Measurements from ENCODE around the gene SLC26A6.

The SLC26A6 gene

DNA sequence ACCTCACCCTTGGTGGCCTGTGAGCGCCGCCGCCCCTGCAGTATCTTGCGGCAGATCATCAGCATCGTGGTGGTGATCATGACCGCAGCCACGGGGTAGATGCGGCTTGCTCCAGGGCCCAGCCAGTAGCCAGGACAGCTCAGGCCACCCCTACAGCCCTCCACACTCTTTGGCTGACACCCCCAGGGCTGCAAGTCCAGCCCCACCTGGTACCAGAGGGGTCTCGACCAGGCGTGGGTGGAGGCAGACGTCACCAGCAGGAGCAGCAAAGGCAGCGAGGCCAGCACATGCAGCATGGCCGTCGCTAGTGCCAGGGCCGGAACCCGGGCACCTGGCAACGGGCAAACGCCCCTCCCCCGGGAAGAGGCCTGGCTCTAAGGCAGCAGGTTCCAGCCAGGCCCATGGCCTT is 13.8 kb downstream of the SLC26A6 start, which contains the start of gene TMEM89:
Gene TMEM89, minus strand, starts transcription at position 309 of the 409 bp plus-strand sequence. Its CDS starts 13 bp downstream, at position 296.
- Histone ChIP-seq H3K9ac (ENCODE audit: low read length) (no peak within 1 kb of the TSS), H3K9me3 (ENCODE audit: low read length) (peaks cover 9% of the 10 kb centered on the region), H3K27ac (ENCODE audit: low read depth, low read length, poor library complexity, severe bottlenecking) (no peak within 1 kb of the TSS), H3K27me3 (ENCODE audit: insufficient read depth, low read length) (no peaks in the 10 kb centered on the region), H3K79me2 (ENCODE audit: insufficient read depth, low read length) (no peaks in the 10 kb centered on the region), H3K4me2 (ENCODE audit: low read length) (no peak within 1 kb of the TSS), H2AFZ (ENCODE audit: low read length) (no peak within 1 kb of the TSS), H3F3A (ENCODE audit: insufficient read depth, low read length) (no peaks in the 10 kb centered on the region), H3K36me3 (ENCODE audit: insufficient read depth, low read length) (peaks cover 17% of the 10 kb centered on the region; the same call in 1 of the 2 replicates), H3K9me2 (ENCODE audit: low read depth, low read length) (no peaks in the 10 kb centered on the region), H3K4me1 (ENCODE audit: insufficient read depth, low read length, severe bottlenecking) (peaks cover 5% of the 10 kb centered on the region), H3K4me3 (ENCODE audit: low read depth, low read length, poor library complexity, severe bottlenecking) (no peak within 1 kb of the TSS), H4K20me1 (ENCODE audit: insufficient read depth, low read length) (no peaks in the 10 kb centered on the region)
- TF ChIP-seq EZH2 (IDR thresholded peaks at IDR 0.05; ENCODE audit: borderline replicate concordance, low read length), result no peak
- TF ChIP-seq, protein P1, sequence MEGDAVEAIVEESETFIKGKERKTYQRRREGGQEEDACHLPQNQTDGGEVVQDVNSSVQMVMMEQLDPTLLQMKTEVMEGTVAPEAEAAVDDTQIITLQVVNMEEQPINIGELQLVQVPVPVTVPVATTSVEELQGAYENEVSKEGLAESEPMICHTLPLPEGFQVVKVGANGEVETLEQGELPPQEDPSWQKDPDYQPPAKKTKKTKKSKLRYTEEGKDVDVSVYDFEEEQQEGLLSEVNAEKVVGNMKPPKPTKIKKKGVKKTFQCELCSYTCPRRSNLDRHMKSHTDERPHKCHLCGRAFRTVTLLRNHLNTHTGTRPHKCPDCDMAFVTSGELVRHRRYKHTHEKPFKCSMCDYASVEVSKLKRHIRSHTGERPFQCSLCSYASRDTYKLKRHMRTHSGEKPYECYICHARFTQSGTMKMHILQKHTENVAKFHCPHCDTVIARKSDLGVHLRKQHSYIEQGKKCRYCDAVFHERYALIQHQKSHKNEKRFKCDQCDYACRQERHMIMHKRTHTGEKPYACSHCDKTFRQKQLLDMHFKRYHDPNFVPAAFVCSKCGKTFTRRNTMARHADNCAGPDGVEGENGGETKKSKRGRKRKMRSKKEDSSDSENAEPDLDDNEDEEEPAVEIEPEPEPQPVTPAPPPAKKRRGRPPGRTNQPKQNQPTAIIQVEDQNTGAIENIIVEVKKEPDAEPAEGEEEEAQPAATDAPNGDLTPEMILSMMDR (IDR thresholded peaks at IDR 0.05; ENCODE audit: low read length), result no peak

DNA sequence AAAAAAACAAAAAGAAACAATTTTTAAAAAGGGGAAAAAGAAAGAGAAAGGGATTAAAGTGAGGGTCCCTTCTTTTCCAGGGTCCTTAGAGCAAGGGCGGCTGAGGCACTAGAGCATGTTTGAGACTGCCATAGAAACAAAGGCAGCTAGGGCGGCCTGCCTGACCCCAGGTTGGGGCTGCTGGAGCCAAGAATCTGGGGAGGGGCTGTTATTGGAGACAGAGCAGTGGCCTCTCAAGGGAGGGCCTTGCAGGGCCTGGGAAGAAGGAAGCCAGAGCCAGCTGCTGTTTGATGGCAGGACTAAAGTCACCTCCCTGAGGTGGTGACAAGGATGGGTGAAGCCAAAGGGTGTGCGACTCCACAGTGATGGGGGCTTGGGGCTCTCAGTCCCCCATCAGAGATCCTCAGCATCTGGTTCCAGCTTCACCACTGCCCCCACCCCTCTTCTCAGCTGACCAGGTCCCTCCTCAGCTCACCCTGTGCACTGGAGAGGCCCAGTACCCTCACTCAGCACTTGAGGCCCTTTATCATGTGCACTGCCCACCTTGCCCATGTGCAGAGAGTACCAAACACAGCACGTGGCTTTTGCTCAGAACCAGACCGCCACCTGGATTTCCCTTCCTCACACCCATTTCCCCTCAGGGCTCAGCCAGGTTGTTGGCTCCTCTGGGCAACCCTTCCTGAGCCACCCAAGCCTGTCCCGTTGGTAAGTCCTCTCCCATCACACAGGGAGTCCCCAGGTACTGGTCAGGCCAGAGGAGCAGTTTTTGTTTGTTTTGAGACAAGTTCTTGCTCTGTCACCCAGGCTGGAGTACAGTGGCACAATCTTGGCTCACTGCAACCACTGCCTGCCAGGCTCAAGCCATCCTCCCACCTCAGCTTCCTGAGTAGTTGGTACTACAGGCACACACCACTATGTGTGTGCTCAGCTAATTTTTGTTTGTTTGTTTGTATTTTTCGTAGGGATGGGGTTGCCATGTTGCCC is 15.4 kb downstream of the SLC26A6 start:
- H2AFZ ChIP-seq (ENCODE audit: low read length), result no peak overlapping the region
- no peak overlapping the region for H3K4me2 ChIP-seq (ENCODE audit: low read length)
- H3K27me3 ChIP-seq (ENCODE audit: insufficient read depth, low read length), result no peaks in the 10 kb centered on the region
- TF ChIP-seq, protein P1 (IDR thresholded peaks at IDR 0.05; ENCODE audit: low read length), result no peak
- no peak for TF ChIP-seq EZH2 (IDR thresholded peaks at IDR 0.05; ENCODE audit: borderline replicate concordance, low read length)
- H3K27ac ChIP-seq (ENCODE audit: low read depth, low read length, poor library complexity, severe bottlenecking), result no peak overlapping the region
- no peaks in the 10 kb centered on the region for H3K9me2 ChIP-seq (ENCODE audit: low read depth, low read length)
- H3K4me1 ChIP-seq (ENCODE audit: insufficient read depth, low read length, severe bottlenecking), result peaks cover 5% of the 10 kb centered on the region
- no peak overlapping the region for H3K9ac ChIP-seq (ENCODE audit: low read length)
- H3K9me3 ChIP-seq (ENCODE audit: low read length), result peaks cover 9% of the 10 kb centered on the region
- no peaks in the 10 kb centered on the region for H4K20me1 ChIP-seq (ENCODE audit: insufficient read depth, low read length)
- no peaks in the 10 kb centered on the region for H3F3A ChIP-seq (ENCODE audit: insufficient read depth, low read length)
- H3K36me3 ChIP-seq (ENCODE audit: insufficient read depth, low read length), result peaks cover 2% of the 10 kb centered on the region; the same call in 1 of the 2 replicates
- no peak overlapping the region for H3K4me3 ChIP-seq (ENCODE audit: low read depth, low read length, poor library complexity, severe bottlenecking)
- no peaks in the 10 kb centered on the region for H3K79me2 ChIP-seq (ENCODE audit: insufficient read depth, low read length)

DNA sequence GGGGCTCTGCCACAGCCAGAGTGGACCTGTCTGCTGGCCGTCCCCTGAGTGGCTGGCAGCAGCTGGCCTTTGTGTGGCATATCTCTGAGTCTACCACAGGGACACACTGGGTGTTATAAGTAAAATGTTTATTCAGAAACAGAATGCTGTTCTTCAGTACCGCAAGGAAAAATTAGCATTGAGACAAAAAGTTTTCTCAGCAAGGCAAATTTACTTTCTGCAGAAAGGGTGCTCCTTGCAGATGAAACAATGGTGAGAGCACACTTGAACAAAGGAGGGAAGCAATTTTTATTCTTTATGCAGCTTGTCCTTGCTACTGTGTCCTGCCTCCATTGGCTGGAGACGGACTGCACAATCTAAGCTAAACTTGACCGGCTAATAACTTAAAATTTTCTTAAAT is 17.7 kb downstream of the SLC26A6 start:
- Histone ChIP-seq H3K36me3 (ENCODE audit: insufficient read depth, low read length) (no peaks in the 10 kb centered on the region), H3K9me2 (ENCODE audit: low read depth, low read length) (no peaks in the 10 kb centered on the region), H3K4me3 (ENCODE audit: low read depth, low read length, poor library complexity, severe bottlenecking) (no peak overlapping the region), H4K20me1 (ENCODE audit: insufficient read depth, low read length) (no peaks in the 10 kb centered on the region), H3K4me2 (ENCODE audit: low read length) (no peak overlapping the region), H3K27me3 (ENCODE audit: insufficient read depth, low read length) (no peaks in the 10 kb centered on the region), H3F3A (ENCODE audit: insufficient read depth, low read length) (no peaks in the 10 kb centered on the region), H3K27ac (ENCODE audit: low read depth, low read length, poor library complexity, severe bottlenecking) (no peak overlapping the region), H3K79me2 (ENCODE audit: insufficient read depth, low read length) (no peaks in the 10 kb centered on the region), H3K9me3 (ENCODE audit: low read length) (peaks cover 9% of the 10 kb centered on the region), H3K9ac (ENCODE audit: low read length) (no peak overlapping the region), H2AFZ (ENCODE audit: low read length) (no peak overlapping the region), H3K4me1 (ENCODE audit: insufficient read depth, low read length, severe bottlenecking) (no peaks in the 10 kb centered on the region)
- no peak for TF ChIP-seq EZH2 (IDR thresholded peaks at IDR 0.05; ENCODE audit: borderline replicate concordance, low read length)
- TF ChIP-seq, protein P1 (IDR thresholded peaks at IDR 0.05; ENCODE audit: low read length), result no peak

Measured in OCI-LY1 (cell line).